AG10803 (cell line): ENCODE data around the gene CSF1.
A peak's percentile ranks its signal among the peaks of the same experiment; 100 is the strongest.

Experiments
- DNase-seq: peaks from one replicate; pipeline ENCODE4 v3.0.0; 2010; ENCODE audit warnings: low read depth
- H3K4me3 ChIP-seq: 2 replicates; pipeline ENCODE4 v1.5.1; 2011; ENCODE audit warnings: mild to moderate bottlenecking, low read length, control low read depth
- TF ChIP-seq, protein P1 (sequence below): conservative IDR thresholded peaks from 2 replicates; pipeline ENCODE4 v1.5.1; 2011; ENCODE audit warnings: mild to moderate bottlenecking, low read length, control low read depth, inconsistent platforms

The CSF1 gene

DNA sequence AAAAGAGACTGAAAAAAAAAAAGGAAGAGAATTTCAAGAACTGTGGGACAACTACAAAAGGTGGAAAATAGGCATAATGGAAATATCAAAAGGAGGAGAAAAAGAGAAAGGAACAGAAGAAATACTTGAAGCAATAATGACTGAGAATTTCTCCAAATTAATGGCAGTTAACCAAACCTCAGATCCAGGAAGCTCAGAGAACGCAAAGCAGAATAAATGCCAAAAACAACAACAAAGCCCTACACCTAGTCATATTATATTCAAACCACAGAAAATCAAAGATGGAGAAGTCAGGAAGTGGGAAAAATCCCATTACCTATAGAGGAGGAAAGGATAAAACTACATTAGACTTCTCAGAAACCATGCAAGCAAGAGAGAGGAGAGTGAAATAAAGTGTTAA lies 53.2 kb downstream of the CSF1 start:
- no peak overlapping the region for H3K4me3 ChIP-seq
- TF ChIP-seq, protein P1, sequence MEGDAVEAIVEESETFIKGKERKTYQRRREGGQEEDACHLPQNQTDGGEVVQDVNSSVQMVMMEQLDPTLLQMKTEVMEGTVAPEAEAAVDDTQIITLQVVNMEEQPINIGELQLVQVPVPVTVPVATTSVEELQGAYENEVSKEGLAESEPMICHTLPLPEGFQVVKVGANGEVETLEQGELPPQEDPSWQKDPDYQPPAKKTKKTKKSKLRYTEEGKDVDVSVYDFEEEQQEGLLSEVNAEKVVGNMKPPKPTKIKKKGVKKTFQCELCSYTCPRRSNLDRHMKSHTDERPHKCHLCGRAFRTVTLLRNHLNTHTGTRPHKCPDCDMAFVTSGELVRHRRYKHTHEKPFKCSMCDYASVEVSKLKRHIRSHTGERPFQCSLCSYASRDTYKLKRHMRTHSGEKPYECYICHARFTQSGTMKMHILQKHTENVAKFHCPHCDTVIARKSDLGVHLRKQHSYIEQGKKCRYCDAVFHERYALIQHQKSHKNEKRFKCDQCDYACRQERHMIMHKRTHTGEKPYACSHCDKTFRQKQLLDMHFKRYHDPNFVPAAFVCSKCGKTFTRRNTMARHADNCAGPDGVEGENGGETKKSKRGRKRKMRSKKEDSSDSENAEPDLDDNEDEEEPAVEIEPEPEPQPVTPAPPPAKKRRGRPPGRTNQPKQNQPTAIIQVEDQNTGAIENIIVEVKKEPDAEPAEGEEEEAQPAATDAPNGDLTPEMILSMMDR = no peak
- DNase-seq = no peak

DNA sequence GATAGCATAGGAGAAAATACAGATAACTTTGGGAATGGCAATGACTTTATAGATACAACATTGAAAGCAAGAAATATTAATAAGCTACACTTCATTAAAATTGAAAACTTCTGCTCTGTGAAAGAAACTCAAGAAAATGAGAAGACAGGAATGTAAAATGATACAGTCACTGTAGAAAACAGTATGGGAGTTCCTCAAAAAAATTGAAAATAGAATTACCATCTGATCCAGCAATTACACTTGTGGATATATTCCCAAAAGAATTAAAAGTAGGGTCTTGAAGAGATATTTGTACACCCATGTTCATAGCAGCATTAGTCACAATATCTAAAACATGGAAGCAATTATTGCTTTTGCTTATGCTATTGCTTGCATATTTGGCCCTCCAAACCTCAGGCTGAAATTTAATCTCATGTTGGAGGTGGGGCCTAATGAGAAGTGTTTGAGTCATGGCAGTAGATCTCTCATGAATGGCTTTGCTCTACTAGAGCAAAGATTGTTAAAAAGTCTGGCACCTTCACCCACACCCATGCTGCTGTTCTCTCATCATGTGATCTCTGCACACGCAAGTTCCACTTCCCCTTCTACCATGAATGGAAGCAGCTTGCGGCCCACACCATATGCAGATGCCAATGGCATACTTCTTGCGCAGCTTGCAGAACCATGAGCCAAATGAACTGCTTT lies 58.6 kb downstream of the CSF1 start:
- TF ChIP-seq, protein P1 = no peak
- no peak overlapping the region for H3K4me3 ChIP-seq
- DNase-seq = peak; percentile 84

DNA sequence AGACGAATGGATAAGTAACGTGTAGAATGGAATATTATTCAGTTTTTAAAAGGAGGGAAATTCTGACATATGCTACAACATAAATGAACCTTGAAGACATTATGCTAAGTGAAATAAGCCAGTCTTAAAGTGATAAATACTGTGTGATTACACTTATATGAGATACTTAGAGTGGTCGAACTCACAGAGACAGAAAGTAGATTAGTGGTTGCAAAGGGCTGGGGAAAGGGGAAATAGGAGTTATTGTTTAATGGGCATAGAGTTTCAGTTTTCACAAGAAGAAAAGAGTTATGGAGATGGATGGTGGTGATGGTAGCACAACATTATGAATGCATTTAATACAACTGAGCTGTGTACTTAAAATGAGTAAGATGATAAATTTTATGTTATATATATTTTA lies 59.3 kb downstream of the CSF1 start:
- TF ChIP-seq, protein P1 = no peak
- no peak for DNase-seq
- H3K4me3 ChIP-seq = no peak overlapping the region

DNA sequence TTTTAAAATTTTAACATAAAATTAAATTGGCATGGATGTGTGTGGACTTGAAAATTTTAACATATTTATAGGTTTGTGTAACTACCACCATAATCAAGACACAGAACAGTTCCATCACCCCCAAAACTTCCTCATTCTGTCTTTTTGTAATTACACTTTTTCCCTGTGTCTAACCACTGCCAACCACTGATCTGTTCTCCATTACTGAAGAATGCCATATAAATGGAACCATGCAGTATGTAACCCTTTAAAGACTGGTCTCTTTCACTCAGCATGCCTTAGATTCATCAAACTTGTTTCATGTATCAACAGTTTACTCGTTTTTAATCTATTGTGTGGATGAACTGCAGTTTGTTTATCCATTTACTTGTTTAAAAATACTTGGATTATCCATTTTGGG lies 60.9 kb downstream of the CSF1 start:
- H3K4me3 ChIP-seq = no peak overlapping the region
- DNase-seq = no peak
- TF ChIP-seq, protein P1 = no peak

DNA sequence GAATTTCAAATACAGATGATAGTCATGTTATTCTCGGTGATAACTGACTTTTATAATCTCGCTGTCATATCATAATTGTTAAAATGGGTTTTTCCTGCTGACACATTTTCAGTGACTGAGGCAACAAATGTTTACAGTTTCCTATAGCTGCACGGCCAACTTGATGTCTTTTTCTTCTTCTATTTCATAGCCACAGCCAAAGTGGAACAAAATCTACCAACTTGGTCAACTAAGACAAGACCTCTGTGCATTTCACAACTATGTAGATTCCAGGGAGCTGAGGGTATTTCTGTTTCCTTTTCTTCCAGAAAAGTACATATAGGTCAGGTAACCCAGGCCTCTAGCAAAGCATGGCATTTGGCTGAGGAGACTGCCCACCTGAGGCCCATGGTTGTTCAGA lies 63.5 kb downstream of the CSF1 start:
- no peak for DNase-seq
- H3K4me3 ChIP-seq = no peak overlapping the region
- TF ChIP-seq, protein P1 = no peak

DNA sequence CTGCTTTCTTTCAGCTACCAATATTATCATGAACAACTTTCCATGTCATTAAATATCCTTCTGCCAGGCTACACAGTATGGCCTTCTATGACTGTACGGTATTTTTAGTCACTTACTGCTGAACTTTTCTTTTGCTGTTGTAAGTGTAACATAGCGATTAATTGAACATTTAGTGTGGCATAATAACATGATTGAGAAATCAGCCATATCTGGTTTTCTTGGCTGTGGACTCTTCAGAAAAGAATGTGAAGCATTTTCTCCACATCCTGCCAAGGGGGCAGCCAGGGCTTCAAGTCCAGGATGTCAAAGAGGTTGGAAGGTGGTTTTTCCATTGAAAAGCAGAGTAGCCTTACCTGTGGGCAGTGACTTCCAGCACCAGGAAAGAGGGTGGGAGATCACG lies 65.1 kb downstream of the CSF1 start:
- TF ChIP-seq, protein P1 = no peak
- DNase-seq = peak; percentile 96

DNA sequence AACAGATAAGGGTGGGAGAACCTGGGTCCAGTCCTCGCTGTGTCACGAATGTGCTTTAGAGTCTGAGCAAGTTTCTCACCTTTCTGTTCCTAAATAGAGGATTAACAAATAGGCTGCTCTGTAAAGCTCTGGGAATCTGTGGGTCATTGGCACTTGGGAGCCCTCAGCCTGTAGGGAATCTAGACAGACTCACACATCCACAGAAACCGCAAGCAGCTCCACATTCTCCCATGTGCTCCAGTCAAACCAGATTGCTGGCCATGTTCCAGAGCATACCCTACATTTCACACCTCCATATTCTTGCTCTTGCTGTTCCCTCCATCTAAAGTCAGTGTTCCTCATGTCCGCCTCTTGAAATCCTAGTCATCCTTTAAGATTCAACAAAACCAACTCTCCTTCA lies 66.1 kb downstream of the CSF1 start:
- TF ChIP-seq, protein P1 = no peak
- DNase-seq = peak; percentile 44
- no peak overlapping the region for H3K4me3 ChIP-seq

More for the DNA sequence above, 65.1 kb downstream of the CSF1 start:
- H3K4me3 ChIP-seq = no peak overlapping the region
